22Rv1 (cell line): ENCODE data around the gene WDR1.

ENCODE experiments used
- CTCF ChIP-seq: fragments of 450-650 bp; IDR thresholded peaks from 2 replicates; pipeline ENCODE4 v1.5.1; 2017; ENCODE audit warnings: mild to moderate bottlenecking
- ZFX ChIP-seq: fragments of 450-650 bp; IDR thresholded peaks from 2 replicates; pipeline ENCODE4 v1.6.1; 2017; ENCODE audit warnings: antibody characterized with exemption, borderline replicate concordance

- TF ChIP-seq CTCF: no peak
- TF ChIP-seq ZFX: no peak
Measured at GRCh38 chr4:10080589-10081217, 35.9 kb downstream of the WDR1 start.
